Activated T-helper 1 cell treated with Interleukin-2 at 50 U/mL for 16 hours (primary cell): Measurements from ENCODE around the gene CREBL2.
"Not testable (repeated sequence)": the region's sequence is repeated elsewhere in the genome, so short reads cannot be mapped to it uniquely, and the experiment has no call there.

Experiments
- DNase-seq: peaks from one replicate; pipeline ENCODE4 v3.0.0-alpha.2; 2020; ENCODE audit warnings: low read depth

The CREBL2 gene

GRCh38 chr12:12611512-12612306 is at the start of gene CREBL2:
TSS of gene CREBL2 (plus strand) at chr12:12611876. CDS start at chr12:12612173, 297 bp downstream.
- DNase-seq: peak; percentile 75

DNA sequence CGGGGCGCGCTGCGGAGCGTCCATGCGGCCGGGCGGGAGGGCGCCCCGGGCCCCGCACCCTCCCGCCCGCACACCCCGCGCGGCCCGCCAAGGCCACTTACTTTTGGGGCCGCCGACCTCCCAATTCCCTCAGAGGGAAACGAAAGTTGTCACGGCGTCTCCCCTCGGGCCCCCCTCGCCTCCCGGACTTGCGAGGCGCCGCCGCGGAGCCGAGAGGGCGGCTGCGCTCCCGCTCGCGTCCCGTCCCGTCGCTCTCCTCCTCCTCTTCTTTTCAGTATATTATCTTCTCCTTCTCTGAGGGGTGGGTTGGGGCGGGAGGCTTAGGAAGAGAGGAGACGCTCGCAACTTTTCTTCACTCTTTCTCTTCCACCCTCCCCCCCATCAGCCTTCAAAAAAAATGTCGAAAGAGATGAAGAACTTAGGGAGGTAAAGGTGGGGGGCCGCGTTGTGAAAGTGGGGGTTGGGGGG is 49.6 kb upstream of the CREBL2 start:
- DNase-seq: no peak

DNA sequence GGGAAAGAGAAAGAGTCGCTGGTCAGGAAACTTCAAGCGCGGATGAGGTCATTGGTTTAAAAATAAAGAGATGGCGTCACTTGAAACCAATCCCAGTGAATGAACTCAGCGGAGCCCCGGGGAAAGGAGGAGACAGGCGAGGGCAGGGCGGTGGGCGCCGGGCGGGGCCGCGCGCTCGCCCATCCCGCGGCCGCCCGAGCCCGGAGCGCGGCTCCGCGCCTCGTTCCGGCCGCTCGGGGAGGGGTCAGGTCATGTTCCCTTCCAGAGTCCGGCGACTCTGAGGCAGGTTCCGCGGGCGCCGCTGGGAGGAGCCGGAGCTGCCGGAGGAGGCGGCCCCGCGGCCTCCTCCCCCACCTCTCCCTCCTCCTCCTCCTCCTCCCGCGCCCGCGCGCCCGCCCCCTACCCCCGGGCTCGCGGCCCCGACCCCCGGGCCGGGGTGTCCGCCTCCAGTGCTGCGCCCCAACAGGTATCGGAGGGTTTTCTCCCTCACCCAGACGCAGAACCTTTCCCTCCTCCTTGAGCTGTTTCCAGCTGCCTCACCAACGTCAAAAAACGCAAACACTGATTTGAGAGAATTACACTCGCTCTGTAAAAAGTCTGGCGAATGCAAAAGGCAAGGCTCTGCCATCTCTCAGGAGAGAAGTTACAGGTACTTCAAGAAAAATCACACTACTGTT is 49.0 kb upstream of the CREBL2 start, which contains the start of gene DUSP16:
Gene DUSP16, minus strand, starts transcription at position 279 of the 677 bp plus-strand sequence. CDS start 41,765 bp downstream, outside the sequence.
- peak; percentile 59 for DNase-seq

GRCh38 chr12:12563290-12563928 is 48.3 kb upstream of the CREBL2 start:
- no peak for DNase-seq

DNA sequence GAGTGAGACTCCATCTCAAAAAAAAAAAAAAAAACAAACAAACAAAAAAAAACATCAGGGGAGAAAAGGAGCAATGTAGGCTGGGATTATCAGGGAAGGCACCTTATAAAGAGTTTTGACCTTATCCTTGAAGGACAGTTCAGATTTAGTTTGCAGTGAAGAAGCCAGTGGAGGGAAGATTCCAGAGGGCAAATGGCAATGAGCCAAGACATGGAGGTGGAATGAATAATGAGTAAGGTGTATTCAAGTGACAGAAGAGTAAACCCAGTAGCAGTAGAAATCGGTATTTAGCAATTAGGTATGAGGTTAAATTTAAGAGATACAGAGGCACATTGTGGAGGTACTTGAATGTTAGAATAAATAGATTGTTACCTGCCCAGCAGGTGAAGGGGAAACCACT is 46.8 kb upstream of the CREBL2 start:
- DNase-seq: no peak

DNA sequence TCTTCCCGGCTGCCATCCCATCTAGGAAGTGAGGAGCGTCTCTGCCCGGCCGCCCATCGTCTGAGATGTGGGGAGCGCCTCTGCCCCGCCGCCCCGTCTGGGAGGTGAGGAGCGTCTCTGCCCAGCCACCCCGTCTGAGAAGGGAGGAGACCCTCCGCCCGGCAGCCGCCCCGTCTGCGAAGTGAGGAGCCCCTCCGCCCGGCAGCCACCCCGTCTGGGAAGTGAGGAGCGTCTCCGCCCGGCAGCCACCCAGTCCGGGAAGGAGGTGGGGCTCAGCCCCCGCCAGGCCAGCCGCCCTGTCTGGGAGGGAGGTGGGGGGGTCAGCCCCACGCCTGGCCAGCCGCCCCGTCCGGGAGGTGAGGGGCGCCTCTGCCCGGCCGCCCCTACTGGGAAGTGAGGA is 45.7 kb upstream of the CREBL2 start:
- DNase-seq: not testable (repeated sequence)

- no peak for DNase-seq
Measured at GRCh38 chr12:12572659-12573058, 39.0 kb upstream of the CREBL2 start.

DNA sequence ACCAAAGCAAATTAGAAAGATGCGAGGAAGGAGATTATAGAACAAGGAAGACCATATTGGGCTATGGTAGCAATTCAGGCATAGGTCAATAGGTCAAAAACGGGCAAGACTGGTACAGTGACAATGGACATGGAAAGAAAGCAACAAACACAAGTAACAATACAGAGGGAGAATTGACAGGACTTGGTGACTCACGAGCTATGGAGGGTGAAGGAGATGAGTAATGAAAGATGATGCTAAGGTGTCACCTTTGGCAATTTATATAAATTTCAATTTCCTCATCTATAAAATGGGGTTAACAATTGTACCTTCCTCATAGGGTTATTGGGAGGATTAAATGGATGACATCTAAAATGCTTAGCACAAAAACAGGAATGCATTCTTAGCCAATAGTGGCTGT is 33.9 kb upstream of the CREBL2 start:
- no peak for DNase-seq

DNA sequence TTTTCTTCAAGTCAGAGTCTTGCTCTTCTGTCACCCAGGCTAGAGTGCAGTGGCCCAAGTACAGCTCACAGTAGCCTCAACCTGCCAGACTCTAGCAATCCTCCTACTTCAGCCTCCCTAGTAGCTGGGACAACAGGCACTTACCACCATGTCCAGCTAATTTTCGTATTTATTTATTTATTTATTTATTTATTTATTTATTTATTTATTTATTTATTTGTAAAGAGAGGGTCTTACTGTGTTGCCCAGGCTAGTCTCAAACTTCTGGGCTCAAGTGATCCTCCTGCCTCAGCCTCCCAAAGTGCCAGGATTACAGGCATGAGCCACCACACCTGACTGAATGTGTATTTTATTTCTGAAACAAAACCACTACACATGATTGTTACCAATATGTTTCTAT is 31.0 kb upstream of the CREBL2 start:
- not testable (repeated sequence) for DNase-seq

DNA sequence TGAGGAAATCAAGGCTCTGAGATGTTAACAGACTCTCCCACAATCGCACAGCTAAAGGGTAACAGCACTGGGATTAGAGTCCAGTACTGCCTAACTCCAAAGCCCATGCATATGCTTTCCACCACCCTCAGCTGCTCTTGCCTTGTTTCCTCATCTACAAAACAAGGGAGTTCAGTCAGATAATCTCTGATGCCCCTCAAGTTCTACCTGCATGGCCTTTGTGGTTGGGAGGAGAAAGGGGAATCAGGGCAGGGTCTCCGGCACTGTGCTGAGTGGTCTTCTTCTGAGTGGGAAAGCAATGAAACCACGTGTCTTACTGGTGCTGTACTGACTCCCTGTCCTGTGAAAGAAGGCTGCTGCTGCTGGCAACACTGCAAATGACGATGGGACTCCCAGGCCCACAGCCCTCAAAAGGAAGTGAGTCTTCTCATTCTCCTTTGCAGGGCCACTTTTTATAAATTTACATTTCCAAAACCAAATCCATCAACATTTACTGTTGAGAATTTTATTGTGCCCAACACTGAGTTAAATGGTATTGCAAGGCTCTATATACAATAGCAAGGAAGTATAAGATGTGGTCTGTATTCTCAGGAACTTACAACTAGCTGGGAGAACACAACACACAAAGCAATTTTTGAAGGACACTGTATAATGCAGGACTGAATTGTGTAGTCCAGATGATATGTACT is 29.3 kb upstream of the CREBL2 start:
- DNase-seq: no peak

DNA sequence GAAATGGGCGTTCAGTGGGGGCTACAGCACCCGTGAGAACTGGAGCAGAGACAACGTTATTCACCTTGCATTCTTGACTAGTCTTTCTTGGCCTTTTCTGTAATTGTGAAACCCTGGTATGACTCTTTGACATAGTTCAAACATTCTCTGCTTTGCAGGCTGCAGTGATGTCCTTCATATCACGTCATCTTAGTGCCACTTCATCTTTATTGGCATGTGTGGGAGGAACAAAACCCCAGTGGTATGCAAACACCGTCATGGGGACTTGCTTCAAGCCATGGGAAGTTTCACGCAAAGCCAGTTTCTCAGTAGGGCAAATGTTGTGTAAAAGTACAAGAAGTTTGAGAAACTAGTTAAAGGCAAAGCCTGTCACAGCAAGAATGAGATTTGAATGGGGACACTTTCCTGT is 28.8 kb upstream of the CREBL2 start:
- DNase-seq: no peak

- DNase-seq: no peak
Measured at GRCh38 chr12:12583510-12584178, 28.0 kb upstream of the CREBL2 start.

GRCh38 chr12:12585115-12585863 is 26.4 kb upstream of the CREBL2 start:
- no peak for DNase-seq

- DNase-seq: no peak
Measured at GRCh38 chr12:12586879-12587675, 24.6 kb upstream of the CREBL2 start.

- no peak for DNase-seq
Measured at GRCh38 chr12:12587878-12588277, 23.8 kb upstream of the CREBL2 start.

- DNase-seq: not testable (repeated sequence)
Measured at GRCh38 chr12:12588436-12588835, 23.2 kb upstream of the CREBL2 start.

- DNase-seq: no peak
Measured at GRCh38 chr12:12590961-12591360, 20.7 kb upstream of the CREBL2 start.

DNA sequence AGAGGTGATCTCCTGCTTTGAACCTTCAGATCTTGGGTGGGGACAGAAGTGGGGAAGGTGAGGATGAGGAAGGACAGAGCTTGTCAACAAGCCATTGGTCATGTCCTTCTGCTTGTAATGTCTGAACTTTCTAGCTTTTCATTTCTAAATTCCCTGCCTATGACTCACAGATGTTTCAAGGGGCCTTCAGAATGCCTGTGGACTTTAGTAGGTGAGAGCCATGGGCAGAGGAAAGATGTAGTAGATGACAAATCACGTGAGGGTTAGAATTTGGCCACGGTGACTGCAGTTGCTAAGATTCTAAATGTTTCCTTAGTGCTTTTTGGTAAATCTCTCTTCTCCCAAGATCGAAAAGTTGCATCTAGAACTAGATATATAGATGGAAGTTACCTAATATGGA is 18.7 kb upstream of the CREBL2 start:
- DNase-seq: no peak

GRCh38 chr12:12595929-12596328 is 15.7 kb upstream of the CREBL2 start:
- DNase-seq: not testable (repeated sequence)

- DNase-seq: not testable (repeated sequence)
Measured at GRCh38 chr12:12596598-12596997, 15.1 kb upstream of the CREBL2 start.
